Medulla oblongata (tissue), 1 donor: Measurements from ENCODE around the gene NAP1L5.

Experiments used
- DNase-seq: peaks from one replicate; pipeline ENCODE4 v3.0.0-alpha.2; 2015; ENCODE audit errors: extremely low spot score

The NAP1L5 gene, protein sequence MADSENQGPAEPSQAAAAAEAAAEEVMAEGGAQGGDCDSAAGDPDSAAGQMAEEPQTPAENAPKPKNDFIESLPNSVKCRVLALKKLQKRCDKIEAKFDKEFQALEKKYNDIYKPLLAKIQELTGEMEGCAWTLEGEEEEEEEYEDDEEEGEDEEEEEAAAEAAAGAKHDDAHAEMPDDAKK

DNA sequence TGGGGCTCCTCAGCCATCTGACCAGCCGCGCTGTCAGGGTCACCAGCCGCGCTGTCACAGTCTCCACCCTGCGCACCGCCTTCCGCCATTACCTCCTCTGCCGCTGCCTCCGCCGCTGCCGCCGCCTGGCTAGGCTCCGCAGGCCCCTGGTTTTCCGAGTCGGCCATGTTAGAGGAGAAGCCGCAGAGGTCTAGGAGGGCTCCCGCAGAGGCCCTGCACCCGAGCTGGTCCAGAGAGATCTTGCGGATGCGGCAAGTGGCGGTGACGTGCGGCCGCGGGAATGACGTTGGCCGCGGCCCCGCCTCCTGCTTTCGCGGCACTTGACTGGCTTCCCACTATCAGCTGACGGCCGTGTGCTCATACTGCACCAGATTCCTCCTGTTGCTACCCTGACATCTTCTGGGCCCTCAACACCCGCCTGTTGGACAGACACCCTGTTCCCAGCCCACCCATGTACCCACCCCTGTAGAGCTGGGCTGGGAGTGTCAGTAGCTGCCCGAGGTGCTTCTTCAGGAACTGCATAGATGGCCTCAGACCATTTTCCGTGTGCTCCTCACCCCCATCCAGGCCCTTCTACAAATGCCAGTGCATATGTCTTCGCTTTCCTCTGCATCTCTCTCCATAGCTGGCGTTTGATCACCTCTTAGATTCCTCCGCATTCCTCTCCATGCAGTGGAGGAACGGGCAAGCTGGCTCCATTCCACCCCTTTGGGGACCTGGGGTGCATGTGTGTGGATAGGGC, at the start of gene NAP1L5:
NAP1L5 (minus strand) TSS at position 242 of the 742 bp plus-strand sequence; CDS start at position 167, 75 bp downstream.
- DNase-seq: peak; percentile 64

DNA sequence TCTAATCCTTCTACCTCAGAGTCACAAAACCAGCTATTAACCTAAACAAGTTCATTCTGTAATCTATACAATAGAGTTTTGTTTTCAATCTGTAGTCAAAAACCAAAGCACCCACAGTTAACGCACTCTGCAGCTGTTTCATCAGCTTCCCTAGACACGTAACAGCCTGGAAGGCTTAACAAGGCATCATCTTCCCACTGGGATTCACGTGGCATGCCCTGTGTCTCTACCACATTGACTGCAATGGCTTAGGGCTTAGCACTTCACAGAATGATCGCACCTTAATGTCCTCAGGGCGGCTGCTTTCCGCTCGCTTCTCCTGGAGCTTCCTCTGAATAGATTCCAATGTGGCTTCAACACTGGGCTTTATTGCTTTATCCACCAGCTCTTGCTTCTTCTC, 49.7 kb upstream of the NAP1L5 start:
- no peak for DNase-seq

DNA sequence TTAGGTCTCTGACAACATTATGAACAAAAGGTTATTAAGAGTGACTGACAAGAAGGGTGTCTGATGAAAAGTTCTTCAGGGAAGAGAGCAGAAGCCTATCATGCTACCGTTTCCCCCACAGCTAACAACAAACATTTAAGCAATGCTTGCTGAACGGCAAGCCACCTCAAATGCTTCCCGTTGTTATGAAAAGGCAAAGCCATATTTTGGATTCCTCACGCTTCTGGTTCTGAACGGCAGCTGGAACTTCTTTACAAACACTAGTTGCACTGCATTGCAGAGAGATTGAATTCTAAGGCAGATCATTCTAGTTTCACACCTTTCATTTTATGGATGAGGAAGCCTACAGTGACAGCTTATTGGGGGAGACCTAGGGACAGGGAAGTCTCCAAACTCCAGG, 48.6 kb upstream of the NAP1L5 start:
- DNase-seq: no peak

DNA sequence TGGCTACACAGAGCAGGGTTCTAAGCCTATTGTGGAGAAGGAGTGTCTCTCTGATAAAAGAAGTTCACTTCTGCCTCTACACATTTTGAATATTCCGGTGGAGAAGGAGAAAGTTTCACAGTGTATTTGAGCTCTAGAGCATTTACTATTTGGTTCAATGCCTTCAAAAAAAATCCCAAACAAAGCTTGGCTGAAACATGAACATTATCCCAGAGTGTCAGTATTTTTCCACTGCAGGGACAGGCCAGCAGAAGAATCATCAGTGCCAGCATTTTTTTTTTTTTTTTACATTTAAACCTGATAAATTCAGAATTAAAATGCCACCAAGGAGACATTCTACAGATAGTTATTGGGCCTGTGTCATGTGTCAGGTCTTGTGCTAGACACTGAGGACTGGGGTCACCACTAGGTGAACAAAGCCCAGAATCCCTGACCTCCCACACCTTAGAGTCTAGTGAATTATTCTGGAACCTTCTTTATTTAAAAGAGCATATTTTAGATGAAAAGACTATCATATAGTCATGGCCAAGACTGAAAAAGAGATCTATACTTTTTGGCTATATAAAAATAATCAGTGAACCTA, 48.0 kb upstream of the NAP1L5 start:
- DNase-seq: peak; percentile 41

DNA sequence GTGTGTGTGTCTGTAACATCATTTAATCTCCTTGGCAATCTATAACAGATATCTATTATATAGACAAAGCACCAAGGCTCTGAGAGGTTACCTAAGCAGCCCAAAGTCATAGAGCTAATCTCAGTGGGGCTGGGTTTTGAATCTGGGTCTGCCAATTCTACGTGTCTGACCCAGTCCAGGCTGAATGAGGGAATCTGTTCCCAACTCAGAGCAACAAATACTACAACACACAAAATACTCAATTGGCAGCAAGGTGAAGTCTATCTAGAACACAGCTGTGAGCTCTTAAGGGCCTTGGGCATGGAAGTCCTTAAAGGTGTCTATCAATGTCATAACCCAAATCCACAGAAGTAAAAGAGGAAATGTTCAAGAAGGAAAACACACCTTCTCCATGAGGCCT, 47.5 kb upstream of the NAP1L5 start:
- no peak for DNase-seq

DNA sequence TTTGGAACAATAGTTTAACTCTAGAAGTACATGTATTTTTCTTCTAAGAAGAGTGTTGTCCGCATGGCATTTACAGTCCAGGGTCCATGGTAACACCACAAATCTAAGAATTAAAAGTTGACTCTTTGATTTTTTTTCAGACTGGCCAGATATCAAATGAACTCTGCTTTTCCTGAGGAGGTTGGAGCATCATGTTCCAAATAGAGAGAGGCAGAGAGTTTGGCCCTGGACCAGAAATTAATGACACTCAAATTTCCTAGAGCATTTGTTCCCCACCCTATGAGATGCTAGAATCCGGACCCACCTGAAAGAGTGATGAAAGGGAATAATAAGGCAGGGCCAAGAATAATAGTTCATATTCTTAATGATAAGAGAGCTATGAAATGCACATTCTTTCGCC, 47.0 kb upstream of the NAP1L5 start:
- no peak for DNase-seq

DNA sequence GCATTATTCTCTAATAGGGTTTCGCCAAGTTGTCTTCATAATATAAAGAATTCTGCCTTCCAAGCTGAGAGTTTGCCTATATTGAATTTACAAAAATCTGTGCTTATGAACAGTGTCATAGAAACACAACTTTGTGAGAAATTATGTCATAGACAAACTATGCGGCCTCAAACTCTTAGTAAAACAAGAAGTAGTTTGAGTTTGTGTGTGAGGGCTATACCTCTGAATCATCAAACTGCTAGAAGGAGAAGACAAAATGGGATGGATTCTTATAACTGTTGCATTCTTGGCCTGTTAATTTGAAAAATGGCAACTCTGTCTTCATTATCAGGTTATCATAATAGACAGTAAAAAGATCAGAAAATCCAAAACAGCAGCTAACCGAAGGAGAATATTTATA, 46.1 kb upstream of the NAP1L5 start:
- DNase-seq: no peak

DNA sequence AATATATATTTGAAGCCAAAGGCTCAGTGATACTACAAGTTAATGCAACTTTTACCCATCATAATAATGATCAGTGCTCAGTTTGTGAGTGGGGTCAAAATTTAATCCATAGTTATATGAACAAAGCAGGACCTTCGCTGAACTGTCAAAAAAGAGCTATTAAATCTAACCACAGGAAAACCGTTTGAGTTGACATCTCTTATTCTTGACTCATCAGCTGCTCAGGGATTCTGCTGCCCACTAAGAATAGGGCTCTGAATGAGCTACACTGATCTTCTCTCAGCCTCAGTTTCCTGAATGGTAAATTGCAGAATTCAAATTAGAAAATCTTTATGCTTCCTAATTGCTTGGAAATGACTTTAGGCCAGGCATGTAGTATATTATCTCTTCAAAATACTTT, 44.9 kb upstream of the NAP1L5 start:
- DNase-seq: no peak

DNA sequence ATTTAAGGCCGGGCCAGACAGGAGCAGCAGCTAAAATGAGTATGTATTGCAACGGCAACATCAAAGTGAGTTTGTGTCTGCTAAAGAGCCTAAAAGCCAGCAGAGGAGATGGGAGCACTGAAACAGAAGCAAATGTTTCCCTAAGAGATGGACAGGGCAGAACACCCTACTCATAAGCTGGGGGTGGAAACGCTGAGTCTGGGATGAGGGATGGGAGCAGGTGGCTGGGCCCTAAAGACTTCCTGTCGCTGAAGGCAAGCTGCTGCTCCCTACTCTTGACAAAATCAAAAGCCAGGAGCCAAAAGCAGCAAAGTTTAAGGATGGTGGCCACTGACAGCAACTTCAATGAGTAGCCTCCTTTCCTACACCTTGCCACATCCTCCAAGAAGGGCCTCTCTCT, 40.6 kb upstream of the NAP1L5 start:
- DNase-seq: no peak

DNA sequence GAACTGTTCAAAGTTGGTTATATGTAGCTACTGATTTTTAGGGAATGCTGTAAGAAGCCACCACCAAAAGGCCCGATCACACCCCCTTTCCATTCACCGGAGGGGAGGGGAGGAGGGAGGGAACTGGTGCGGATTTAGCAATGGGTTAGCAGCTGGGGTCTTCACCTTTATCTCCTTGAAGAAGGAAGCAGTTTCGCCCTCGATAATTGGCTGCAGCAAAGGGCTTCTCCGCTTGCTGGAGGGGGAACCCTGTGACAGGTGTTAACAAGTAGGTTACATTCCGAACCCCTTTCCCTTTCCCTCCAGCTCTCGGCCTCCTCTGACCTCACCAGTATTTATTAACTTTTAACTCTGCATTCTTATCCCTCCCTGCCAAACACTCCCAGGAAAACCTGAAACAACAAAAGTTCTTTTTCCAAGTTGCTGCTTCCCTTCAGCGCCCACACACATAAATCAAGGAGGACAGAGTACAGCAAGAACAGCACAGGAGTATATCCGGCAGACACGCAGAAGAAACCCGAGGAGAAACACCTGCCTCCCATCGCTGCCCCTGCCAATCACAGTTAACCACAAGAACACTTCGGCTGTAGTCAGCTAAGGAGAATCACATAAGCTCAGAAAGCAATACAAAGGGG, 39.8 kb upstream of the NAP1L5 start:
- DNase-seq: peak; percentile 13

DNA sequence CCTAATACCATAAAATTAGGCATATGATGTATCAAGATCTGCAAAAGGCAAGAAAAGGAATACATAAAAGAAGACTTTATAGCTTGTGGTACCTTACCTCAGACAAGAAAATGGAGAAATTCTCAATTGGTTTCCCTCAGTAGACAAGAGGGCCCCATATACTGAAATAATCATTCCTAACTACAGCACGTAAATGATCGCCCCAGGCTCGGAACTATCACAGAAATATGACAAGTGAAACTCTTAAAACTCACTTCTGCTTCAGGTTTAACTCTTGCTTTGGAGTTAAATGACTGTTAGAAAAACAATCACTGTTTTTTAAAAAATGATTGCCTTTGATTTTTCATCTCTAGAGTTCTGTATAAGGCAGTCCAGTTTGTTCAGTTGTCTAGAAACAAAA, 38.6 kb upstream of the NAP1L5 start:
- no peak for DNase-seq

DNA sequence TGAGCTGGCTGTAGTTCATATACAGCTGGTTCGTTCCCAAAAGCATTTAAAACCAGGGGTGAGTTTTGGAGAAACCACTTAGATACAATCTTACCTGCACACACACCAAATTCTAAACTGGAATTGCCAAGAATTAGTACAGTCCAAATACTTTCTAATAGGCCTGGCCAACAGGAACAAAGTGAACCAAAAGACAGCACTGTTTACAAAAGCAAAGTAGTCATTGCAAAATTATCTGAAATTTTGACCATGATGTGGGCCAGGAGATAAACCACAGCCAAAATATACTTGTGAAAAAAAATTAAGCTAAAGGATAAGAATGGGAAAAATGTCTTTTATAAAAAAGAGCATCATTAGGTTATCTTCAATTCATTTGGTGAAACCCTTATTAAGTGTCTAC, 37.9 kb upstream of the NAP1L5 start:
- no peak for DNase-seq

DNA sequence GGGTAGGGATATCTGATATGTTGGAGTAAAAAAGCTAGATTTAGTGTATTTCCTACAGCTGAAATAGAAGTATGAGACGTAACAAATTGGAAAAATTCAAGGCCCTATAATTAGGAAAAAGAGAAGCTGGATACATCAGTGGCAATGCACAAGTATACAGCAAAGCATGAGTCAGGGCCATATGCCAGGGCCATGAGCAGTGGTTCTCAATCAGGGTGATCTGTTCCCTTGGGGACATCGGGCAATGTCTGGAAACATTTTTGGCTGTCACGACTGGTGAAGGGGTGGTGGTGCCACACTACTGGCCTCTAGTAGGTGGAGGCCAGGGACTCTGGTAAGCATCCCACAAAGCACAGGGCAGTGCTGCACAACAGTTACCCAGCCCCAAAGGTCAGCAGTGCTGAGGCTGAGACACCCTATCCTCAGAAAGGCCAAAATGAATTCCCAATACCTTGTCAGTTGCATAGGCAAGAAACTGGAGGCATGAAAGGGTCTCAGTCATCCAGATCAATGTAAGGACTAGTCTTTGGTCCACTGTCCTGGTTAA, 36.8 kb upstream of the NAP1L5 start:
- DNase-seq: no peak

DNA sequence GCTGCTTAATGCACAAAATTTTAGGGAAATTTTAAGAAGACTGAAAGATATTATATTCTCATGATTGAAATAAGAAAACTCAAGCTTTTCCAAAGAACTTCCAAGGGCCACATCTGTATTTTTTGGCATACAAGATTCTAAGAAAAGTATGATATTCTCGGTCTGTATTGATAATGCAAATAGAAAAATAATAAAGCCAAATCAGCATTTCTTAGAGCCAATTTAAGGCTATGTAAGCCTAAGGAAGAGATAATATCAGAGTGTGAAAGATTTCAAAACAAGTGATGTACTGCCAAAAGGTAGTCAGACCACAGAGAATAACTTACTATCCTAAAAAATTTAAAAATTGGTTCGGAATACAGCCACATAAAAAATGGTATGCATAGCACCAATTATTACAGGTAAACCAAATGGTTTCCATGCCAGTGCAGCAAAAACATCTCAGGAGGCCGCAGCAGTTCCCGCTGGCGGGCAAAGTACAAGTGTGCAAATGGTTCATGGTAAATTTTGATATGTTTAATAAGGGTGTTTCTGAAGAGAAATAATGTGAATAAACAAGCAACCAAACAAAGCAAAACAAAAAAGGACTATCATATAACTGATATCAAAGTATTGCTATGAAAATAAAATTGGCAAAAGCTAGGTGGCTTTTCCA, 35.2 kb upstream of the NAP1L5 start:
- DNase-seq: no peak

DNA sequence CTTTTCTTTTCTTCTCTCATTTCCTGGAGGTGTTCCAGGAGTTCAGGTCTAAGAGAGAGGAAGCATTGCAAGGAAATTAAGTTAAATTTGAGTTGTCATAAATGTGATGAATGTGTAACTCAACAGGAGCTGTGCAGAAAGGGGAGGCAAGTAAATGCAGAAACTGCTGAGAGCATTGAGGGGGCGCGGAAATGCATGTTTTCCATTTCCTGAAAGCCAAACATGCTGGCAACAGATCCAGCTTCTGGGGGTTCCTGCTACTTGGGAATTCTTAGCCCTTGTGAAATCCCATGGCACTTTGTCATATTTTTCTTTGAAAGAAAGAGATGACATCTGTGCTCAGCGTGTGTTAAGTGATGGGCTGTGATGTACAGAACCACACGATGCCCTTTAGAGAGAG, 33.8 kb upstream of the NAP1L5 start:
- no peak for DNase-seq

DNA sequence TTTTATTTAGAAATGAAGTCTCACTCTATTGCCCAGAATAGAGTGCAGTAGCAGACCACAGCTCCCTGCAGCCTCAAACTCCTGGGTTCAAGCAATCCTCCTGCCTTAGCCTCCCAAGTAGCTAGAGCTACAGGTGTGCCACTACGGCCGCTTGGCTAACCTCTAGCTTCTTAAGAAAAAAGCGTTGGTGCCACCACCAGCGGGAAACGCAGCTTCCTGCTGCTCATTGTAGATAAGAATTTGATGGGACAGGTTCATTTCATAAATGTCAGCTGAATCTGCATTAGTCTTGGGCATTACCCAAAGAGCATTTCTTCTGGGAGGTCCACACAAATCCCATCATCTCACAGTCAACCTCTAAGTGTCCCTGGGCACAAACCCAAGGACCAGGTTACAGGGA, 33.2 kb upstream of the NAP1L5 start:
- no peak for DNase-seq

DNA sequence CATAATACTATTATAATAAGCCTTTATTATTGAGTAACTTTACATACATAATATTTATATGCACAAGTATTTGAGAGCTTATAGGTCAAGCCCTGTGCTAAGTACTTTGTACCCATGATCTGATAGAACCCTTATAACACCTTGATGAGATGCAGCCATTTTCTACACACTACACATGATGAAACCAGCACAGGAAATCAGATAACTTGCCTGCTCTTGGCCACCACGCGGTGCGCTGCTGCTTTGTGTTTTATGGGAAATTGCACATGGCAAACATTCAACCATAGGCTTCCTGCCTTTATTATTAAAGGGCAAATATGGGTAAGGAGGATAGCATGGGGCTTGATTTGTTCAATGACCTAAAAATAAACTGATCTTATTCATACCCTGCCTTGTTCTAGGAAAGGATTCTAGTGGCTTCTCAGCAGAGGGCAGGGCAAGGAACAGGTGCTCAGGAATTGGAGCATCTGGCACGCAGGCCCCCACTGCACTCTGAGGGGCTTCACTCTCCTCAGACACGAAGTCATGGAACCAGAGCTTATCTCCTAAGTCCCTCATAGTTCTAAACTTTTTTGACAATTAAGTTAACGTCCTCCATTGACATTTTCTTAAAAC, 31.6 kb upstream of the NAP1L5 start:
- DNase-seq: no peak

DNA sequence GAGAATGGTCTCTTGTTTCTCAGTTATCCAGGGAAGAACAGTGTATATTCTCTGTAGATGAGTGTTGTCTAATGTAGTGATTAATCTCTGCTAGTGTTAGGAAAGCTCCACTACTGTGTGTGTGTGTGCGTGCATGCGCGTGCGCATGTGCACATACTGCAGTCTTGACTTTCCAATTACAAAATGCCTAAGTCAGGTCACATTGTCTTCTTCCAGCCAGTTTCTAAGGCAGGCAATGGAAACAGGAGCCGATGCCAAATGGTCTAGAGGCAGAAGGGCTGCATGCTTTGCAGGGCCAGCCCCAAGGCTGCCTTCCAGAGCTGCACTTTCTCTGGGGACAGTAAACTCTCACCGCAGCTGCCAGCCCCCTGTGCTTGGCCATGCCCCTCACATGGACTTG, 30.5 kb upstream of the NAP1L5 start:
- DNase-seq: peak; percentile 74

DNA sequence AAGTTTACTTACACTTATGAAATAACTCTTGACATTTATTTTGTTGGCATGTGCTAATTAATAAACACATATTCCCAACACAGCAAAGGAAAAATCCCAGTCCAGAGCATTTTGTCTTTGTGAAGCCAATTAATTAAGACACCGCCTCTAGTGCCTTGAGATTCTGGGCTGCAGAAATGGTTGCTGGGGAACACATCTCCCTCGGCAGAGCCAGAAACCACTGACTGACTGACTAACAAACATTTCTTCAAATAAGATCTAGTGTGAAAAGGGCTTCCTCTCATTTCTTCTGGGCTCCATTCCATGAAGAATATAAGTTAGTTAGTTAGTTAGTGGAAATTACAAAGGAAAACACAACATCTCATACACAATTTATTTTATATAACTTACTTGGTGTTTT, 28.4 kb upstream of the NAP1L5 start:
- DNase-seq: peak; percentile 60

DNA sequence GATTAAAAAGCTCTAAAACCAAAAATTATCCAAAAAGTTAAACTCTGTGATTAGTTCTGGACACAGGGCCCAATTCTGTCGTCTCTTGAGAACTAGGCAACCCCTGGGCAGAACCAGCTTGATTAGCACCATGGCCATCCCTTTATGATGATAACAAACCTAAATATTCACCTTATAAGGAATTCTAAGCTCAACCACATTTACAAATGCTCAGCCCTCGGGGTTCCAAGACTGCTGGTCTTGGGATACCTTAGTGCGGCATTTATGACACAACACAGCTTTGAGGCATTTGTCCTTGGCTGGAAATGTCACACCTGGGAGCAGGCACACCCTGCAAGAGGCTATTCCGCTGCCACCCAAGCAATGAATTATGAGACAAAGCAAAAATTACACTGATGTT, 27.5 kb upstream of the NAP1L5 start:
- DNase-seq: no peak

DNA sequence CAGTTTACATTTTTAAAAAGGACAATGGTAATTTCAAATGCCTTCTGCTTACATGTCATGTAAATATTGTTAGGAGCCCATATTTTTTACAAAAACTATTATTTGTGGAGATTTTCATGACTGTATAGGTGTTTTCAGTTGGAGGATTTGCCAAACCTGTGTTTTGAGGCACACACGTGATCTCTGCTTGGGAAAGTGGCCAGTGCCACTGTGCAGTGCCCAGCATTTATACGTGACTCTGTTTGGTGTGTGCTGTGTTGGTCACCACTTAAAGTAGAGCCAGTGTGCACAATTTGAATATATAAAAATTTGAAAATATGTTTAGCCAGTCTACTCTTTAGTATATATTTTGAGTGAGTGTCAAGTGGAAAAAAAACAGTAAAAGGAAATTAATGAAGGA, 26.8 kb upstream of the NAP1L5 start:
- no peak for DNase-seq

DNA sequence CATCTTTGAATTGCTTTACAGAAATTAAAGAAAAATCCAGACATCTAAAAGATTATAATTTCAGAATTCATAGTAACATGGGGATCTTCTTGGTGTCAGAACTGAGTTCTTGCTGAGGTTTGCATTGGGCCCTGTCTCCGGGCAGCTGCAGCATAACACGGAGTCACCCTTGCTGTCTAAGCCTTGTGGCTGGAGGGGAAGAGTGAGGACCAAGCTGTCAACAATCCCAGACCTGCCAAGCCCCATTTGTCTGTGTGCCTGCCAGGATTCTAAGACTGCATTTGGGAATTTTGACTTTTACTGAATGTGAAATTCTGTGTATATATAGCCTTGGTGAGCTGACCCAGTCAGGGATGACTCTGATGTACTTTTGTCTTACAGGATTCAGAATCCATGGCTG, 25.2 kb upstream of the NAP1L5 start:
- no peak for DNase-seq
